B cell (primary cell): Measurements from ENCODE around the gene RUFY3.

Experiments
- EZH2 ChIP-seq: IDR thresholded peaks from 2 replicates; pipeline ENCODE4 v1.6.1; 2012; ENCODE audit warnings: borderline replicate concordance, low read depth, mild to moderate bottlenecking, moderate library complexity, low read length; ENCODE audit not compliant: insufficient read depth, poor library complexity, severe bottlenecking
- TF ChIP-seq, protein P1 (sequence below): fragments of 200-600 bp; IDR thresholded peaks from one replicate; pipeline ENCODE4 v1.8.0; 2022; ENCODE audit warnings: antibody characterized with exemption, mild to moderate bottlenecking

DNA sequence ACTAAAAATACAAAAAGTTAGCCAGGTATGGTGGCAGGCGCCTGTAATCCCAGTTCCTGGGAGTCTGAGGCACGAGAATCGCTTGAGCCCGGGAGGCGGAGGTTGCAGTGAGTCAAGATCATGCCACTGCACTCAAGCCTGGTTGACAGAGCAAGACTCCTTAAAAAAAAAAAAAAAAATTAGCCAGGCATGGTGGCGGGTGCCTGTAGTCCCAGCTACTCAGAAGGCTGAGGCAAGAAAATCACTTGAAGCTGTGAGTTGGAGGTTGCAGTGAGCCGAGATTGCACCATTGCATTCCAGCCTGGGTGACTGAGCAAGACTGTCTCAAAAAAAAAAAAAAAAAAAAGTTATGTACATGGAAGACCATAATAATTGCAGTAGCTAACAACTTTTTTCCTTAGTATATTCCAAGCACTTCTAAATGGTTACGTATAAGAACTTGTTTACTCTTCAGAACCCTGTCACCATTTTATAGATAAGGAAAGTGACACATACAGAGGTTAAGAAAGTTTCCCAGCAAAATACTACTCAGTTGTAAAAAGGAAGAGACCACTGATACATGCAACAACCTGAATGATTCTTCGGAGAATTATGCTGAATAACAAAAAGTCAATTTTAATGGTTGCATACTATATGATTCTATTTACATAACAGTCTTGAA is 24.5 kb downstream of the RUFY3 start:
- TF ChIP-seq, protein P1, sequence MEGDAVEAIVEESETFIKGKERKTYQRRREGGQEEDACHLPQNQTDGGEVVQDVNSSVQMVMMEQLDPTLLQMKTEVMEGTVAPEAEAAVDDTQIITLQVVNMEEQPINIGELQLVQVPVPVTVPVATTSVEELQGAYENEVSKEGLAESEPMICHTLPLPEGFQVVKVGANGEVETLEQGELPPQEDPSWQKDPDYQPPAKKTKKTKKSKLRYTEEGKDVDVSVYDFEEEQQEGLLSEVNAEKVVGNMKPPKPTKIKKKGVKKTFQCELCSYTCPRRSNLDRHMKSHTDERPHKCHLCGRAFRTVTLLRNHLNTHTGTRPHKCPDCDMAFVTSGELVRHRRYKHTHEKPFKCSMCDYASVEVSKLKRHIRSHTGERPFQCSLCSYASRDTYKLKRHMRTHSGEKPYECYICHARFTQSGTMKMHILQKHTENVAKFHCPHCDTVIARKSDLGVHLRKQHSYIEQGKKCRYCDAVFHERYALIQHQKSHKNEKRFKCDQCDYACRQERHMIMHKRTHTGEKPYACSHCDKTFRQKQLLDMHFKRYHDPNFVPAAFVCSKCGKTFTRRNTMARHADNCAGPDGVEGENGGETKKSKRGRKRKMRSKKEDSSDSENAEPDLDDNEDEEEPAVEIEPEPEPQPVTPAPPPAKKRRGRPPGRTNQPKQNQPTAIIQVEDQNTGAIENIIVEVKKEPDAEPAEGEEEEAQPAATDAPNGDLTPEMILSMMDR = no peak
- TF ChIP-seq EZH2 = no peak
